Bronchial smooth muscle cell (primary cell): ENCODE results near the gene MTUS2. TPM values are rescaled to one million over a fixed set of nuclear protein-coding genes. Genes with fewer than 3 reads are reported as not detected.

Source experiments
- total RNA-seq: library from RNA; depleted of rRNA; stranded (reverse); fragments of >200 nt; gene quantifications from 2 replicates; pipeline ENCODE4 v1.2.1, GENCODE V29; 2014

MTUS2 gene
- 0.17 TPM in 1 of 2 replicates, not detected in the other for total RNA-seq

GRCh38 chr13:28820099-28821051 lies at the start of gene MTUS2:
MTUS2 (plus strand) TSS chr13:28820339.

Other genes with a start within 250 kb of the MTUS2 start
- gene POMP, start 161.2 kb upstream of the MTUS2 start, total RNA-seq = 41.7 and 90.9 TPM in 2 replicates
- 1.3 and 2.5 TPM in 2 replicates for gene SLC46A3, start 101.4 kb upstream of the MTUS2 start, total RNA-seq